CD4-positive, alpha-beta T cell (primary cell): Measurements from ENCODE around the gene FAAH. TPM values are rescaled to one million over a fixed set of nuclear protein-coding genes. Genes with fewer than 3 reads are reported as not detected.

Source experiments
- ATAC-seq: fragments of 200-7000 bp; cut with Tn5 transposase; one replicate; pipeline ENCODE4 v1.10.0; 2022; ENCODE audit warnings: mild to moderate bottlenecking; ENCODE audit not compliant: poor library complexity
- CTCF ChIA-PET: fragments of 350-600 bp; sonication (Branson Sonifier 250); formaldehyde crosslinking; loops from one replicate; lab custom pipeline; 2021; ENCODE audit warnings: antibody characterized with exemption, inconsistent platforms; lab: Charles Lee
- POLR2A ChIA-PET: fragments of 350-600 bp; sonication (Branson Sonifier 250); formaldehyde crosslinking; loops from one replicate; lab custom pipeline; 2021; ENCODE audit warnings: antibody characterized with exemption, inconsistent platforms; lab: Charles Lee
- DNase-seq, 14 experiments: peaks; one replicate each; pipeline ENCODE4 v3.0.0-alpha.2; 2013 to 2020; ENCODE audit warnings: mixed read lengths in 2 of 14
- H3K27ac ChIP-seq, 2 donors: one replicate each; pipeline versions ENCODE4 v1.5.1 to v1.7.0; 2013; ENCODE audit warnings: low read length in 2 of 2, low read depth in 1 of 2, mild to moderate bottlenecking in 1 of 2
- H3K27me3 ChIP-seq, 2 experiments: 1 replicate in 1 of 2; 2 replicates in 1 of 2; pipeline versions ENCODE4 v1.6.1 to v1.7.0; 2013; ENCODE audit warnings: low read length in 2 of 2, control low read depth in 1 of 2, mild to moderate bottlenecking in 1 of 2, moderate library complexity in 1 of 2; ENCODE audit not compliant: insufficient read depth in 2 of 2, control insufficient read depth in 1 of 2
- H3K36me3 ChIP-seq: one replicate; pipeline ENCODE4 v1.6.1; 2013; ENCODE audit warnings: low read length, control low read depth; ENCODE audit not compliant: insufficient read depth
- H3K4me1 ChIP-seq: one replicate; pipeline ENCODE4 v1.6.1; 2013; ENCODE audit warnings: low read length, control low read depth; ENCODE audit not compliant: insufficient read depth
- H3K4me3 ChIP-seq: one replicate; pipeline ENCODE4 v1.5.1; 2013; ENCODE audit warnings: mild to moderate bottlenecking, low read length, moderate library complexity
- H3K9me3 ChIP-seq, 2 experiments: 1 replicate in 1 of 2; 2 replicates in 1 of 2; pipeline versions ENCODE4 v1.6.1 to v1.7.0; 2013; ENCODE audit warnings: low read length in 2 of 2, mild to moderate bottlenecking in 2 of 2, control low read depth in 1 of 2, moderate library complexity in 1 of 2; ENCODE audit not compliant: control insufficient read depth in 1 of 2, insufficient read depth in 1 of 2
- H3K27ac Mint-ChIP-seq: one replicate; pipeline ENCODE4 v1.8.0; 2020; ENCODE audit warnings: mixed read lengths
- H3K27me3 Mint-ChIP-seq: one replicate; pipeline ENCODE4 v1.8.0; 2021; ENCODE audit warnings: mixed read lengths
- H3K36me3 Mint-ChIP-seq: one replicate; pipeline ENCODE4 v1.8.0; 2021; ENCODE audit warnings: low read depth, mixed read lengths
- H3K4me1 Mint-ChIP-seq: one replicate; pipeline ENCODE4 v1.8.0; 2021; ENCODE audit warnings: low read depth, mixed read lengths
- H3K4me3 Mint-ChIP-seq: one replicate; pipeline ENCODE4 v1.8.0; 2020; ENCODE audit warnings: mild to moderate bottlenecking, mixed read lengths
- H3K9me3 Mint-ChIP-seq: one replicate; pipeline ENCODE4 v1.8.0; 2020; ENCODE audit warnings: mixed read lengths
- intact Hi-C, 2 experiments: fragments of 100-400 bp; cut with DNase I in 1 of 2; cut with micrococcal nuclease in 1 of 2; formaldehyde crosslinking; loops; one replicate each; pipeline versions ENCODE4 v1.15.1 to v1.9.0; 2023 to 2025; cut with DNase I, micrococcal nuclease
- polyA plus RNA-seq, 2 donors: library from polyadenylated mRNA; unstranded; fragments of 120-200 nt; gene quantifications; one replicate each; pipeline ENCODE4 v1.2.1, GENCODE V29; 2013
- total RNA-seq, 174 experiments: library from RNA in 2 of 174; stranded (reverse) in 2 of 174; gene quantifications; one replicate each; pipeline ENCODE4 v1.2.3 and lab custom pipeline; 2021 to 2026
- TF ChIP-seq, protein P1 (sequence below): fragments of 200-600 bp; IDR thresholded peaks from one replicate; pipeline ENCODE4 v1.8.0; 2022; ENCODE audit warnings: antibody characterized with exemption, mild to moderate bottlenecking

The FAAH gene
- total RNA-seq (10 to 100 TPM; 11.7 to 15.0 TPM), total RNA-seq (lab: John Stamatoyannopoulos, UW) (2.9 to 11.0 (median 6.9) reads per million in 172 experiments)
- polyA plus RNA-seq (2013, experiment 1 of 2): 7.7 TPM
- polyA plus RNA-seq (2013, experiment 2 of 2): 5.5 TPM

DNA sequence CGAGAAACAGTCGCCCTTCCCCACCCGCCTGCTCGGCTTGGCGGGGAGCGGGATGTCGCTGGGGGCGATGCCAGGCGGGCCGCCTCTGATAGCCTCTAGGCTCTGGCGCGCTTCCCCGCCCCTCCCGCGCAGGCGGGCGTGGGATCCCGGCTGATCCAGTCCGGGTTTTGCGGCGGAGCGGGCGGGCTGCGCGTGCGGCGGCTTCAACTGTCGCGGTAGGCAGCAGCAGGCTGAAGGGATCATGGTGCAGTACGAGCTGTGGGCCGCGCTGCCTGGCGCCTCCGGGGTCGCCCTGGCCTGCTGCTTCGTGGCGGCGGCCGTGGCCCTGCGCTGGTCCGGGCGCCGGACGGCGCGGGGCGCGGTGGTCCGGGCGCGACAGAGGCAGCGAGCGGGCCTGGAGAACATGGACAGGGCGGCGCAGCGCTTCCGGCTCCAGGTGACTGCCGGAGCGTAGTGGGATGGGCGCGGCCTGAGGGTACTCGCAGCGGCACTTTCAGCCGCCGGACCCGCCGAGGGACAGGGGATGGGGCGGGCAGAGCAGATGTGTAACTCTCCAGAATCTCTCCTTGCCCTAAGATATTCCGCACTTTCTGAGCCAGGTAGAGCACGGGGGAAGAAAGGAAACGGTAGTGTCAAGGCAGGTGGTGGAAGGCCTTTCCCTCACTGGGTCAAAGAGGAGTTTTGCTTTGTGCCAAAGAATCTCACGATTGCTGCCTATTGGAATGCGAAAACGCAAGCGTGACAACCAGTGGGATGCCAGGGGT, at the start of gene FAAH:
Gene FAAH (plus strand): TSS at position 210 of the 764 bp plus-strand sequence. CDS start 32 bp downstream, at position 242.
- Histone ChIP-seq H3K4me3 (peak within 1 kb of the TSS; percentile 62), H3K9me3 (peaks cover 0 to 25% of the 10 kb centered on the region in 2 experiments), H3K27me3 (peaks cover 0 to 3% of the 10 kb centered on the region in 2 experiments), H3K4me1 (peaks cover 7% of the 10 kb centered on the region), H3K27ac (no peak within 1 kb of the TSS), H3K36me3 (no peaks in the 10 kb centered on the region)
- peaks cover 10% of the 10 kb centered on the region for H3K27me3 Mint-ChIP-seq
- peak within 1 kb of the TSS; percentile 51 for H3K27ac Mint-ChIP-seq
- intact Hi-C loops: loop anchor here in 1 of 2 experiments (2.0 kb wide), 1 partner anchor 49 kb away; no protein-coding TSS in a partner anchor
- DNase-seq (peak in 13 of 14 experiments; percentile 12 to 74 (median 40)), ATAC-seq (peak; percentile 92)
- TF ChIP-seq, protein P1, sequence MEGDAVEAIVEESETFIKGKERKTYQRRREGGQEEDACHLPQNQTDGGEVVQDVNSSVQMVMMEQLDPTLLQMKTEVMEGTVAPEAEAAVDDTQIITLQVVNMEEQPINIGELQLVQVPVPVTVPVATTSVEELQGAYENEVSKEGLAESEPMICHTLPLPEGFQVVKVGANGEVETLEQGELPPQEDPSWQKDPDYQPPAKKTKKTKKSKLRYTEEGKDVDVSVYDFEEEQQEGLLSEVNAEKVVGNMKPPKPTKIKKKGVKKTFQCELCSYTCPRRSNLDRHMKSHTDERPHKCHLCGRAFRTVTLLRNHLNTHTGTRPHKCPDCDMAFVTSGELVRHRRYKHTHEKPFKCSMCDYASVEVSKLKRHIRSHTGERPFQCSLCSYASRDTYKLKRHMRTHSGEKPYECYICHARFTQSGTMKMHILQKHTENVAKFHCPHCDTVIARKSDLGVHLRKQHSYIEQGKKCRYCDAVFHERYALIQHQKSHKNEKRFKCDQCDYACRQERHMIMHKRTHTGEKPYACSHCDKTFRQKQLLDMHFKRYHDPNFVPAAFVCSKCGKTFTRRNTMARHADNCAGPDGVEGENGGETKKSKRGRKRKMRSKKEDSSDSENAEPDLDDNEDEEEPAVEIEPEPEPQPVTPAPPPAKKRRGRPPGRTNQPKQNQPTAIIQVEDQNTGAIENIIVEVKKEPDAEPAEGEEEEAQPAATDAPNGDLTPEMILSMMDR: no peak
- ChIA-PET CTCF (no interaction called here), POLR2A (interaction anchor here (1.1 kb wide), 1 partner anchor 210 kb away, joined by 3 read pairs; the partner anchor contains the start of gene MKNK1)
- H3K36me3 Mint-ChIP-seq: peaks cover 10% of the 10 kb centered on the region
- peaks cover 25% of the 10 kb centered on the region for H3K4me1 Mint-ChIP-seq
- H3K4me3 Mint-ChIP-seq: peak within 1 kb of the TSS; percentile 88
- peaks cover 4% of the 10 kb centered on the region for H3K9me3 Mint-ChIP-seq

DNA sequence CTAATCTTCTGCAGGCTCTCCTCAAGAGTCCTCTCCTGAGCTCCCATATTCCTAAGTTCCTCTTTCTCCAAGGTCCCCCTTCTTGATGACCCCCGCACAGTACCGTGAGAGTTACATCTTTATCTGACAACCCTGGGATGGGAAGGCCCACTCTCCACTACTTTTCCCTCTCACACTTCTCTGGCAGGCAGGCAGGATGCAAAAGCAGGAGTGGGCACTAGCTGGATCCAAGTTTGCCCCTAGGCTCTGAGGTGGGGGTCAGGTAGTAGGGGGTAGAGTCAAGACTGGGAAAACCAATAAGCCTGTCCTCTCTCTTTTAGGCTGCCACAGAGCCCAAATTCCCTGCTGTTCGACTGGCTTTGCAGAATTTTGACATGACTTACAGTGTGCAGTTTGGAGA, 49.6 kb upstream of the FAAH start:
- DNase-seq: no peak
- Histone ChIP-seq H3K36me3 (peaks cover 36% of the 10 kb centered on the region), H3K4me3 (no peak overlapping the region), H3K27me3 (no peaks in the 10 kb centered on the region), H3K9me3 (peaks cover 0 to 2% of the 10 kb centered on the region in 2 experiments), H3K4me1 (peaks cover 31% of the 10 kb centered on the region), H3K27ac (no peak overlapping the region)
- ChIA-PET POLR2A (no interaction called here), CTCF (no interaction called here)
- H3K9me3 Mint-ChIP-seq: no peaks in the 10 kb centered on the region
- intact Hi-C loops: loop anchor here in 1 of 2 experiments (5.0 to 10.0 kb wide), 2 partner anchors 373 to 970 kb away; partner anchors contain the start of genes EFCAB14 and STIL
- H3K36me3 Mint-ChIP-seq: peaks cover 70% of the 10 kb centered on the region
- TF ChIP-seq, protein P1: no peak
- H3K4me1 Mint-ChIP-seq: peaks cover 56% of the 10 kb centered on the region
- no peak for ATAC-seq
- H3K27ac Mint-ChIP-seq: peak overlapping the region; percentile 97
- H3K4me3 Mint-ChIP-seq: no peak overlapping the region
- H3K27me3 Mint-ChIP-seq: no peaks in the 10 kb centered on the region

DNA sequence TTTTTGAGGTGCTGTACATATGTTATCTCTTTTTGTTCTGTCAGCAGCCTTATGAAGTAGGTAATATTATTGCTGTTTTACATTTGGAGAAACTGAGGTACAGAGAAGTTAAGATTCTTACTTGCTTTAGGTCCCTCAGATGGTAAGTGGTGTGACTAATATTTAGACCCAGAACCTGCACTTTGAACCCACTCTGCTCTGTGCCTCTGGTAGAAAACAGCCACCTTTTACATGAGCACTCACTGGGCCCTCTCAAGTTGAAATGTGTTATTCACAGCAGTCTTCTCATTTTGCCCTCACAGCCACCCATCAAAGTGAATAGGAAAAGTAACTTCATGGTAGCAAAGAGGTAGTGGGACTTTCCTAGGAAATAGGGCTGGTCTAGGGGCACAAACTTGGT, 48.8 kb upstream of the FAAH start:
- Mint-ChIP-seq H3K9me3 (no peaks in the 10 kb centered on the region), H3K27ac (no peak overlapping the region), H3K27me3 (no peaks in the 10 kb centered on the region), H3K4me3 (no peak overlapping the region), H3K4me1 (peaks cover 51% of the 10 kb centered on the region), H3K36me3 (peaks cover 77% of the 10 kb centered on the region)
- ChIA-PET POLR2A (no interaction called here), CTCF (no interaction called here)
- Histone ChIP-seq H3K27me3 (no peaks in the 10 kb centered on the region), H3K4me1 (peaks cover 23% of the 10 kb centered on the region), H3K36me3 (peaks cover 44% of the 10 kb centered on the region), H3K4me3 (no peak overlapping the region), H3K9me3 (no peaks in the 10 kb centered on the region), H3K27ac (no peak overlapping the region)
- TF ChIP-seq, protein P1: no peak
- DNase-seq (no peak), ATAC-seq (no peak)
- intact Hi-C loops: loop anchor here (5.0 to 10.0 kb wide), 2 partner anchors 308 to 970 kb away; partner anchors contain the start of gene STIL (in 1 of the 2)
